GM12878 (cell line): ENCODE measurements around the gene PORCN.

ENCODE experiments used
- EZH2 ChIP-seq: IDR thresholded peaks from 2 replicates; pipeline ENCODE4 v1.6.1; 2012; ENCODE audit warnings: low read depth, mild to moderate bottlenecking, control low read depth, inconsistent platforms, low read length, borderline replicate concordance; ENCODE audit not compliant: control insufficient read depth
- NFXL1 ChIP-seq: fragments of 450-650 bp; IDR thresholded peaks from 2 replicates; pipeline ENCODE4 v1.6.1; 2017; ENCODE audit warnings: antibody characterized with exemption, mild to moderate bottlenecking, borderline replicate concordance
- POLR2AphosphoS5 ChIP-seq: IDR thresholded peaks from 2 replicates; pipeline ENCODE4 v1.6.1; 2011; ENCODE audit warnings: mild to moderate bottlenecking, low read length, inconsistent platforms
- TCF12 ChIP-seq: IDR thresholded peaks from 2 replicates; pipeline ENCODE4 v1.6.1; 2011; ENCODE audit warnings: low read depth, mild to moderate bottlenecking, low read length
- TF ChIP-seq, protein P1 (sequence below): IDR thresholded peaks from 2 replicates; pipeline ENCODE4 v1.6.1; 2012; ENCODE audit warnings: mild to moderate bottlenecking, low read depth, low read length
- TF ChIP-seq, protein P2 (sequence below), 3 experiments: IDR thresholded peaks in 2 of 3; conservative IDR thresholded peaks in 1 of 3; 2 replicates each; pipeline ENCODE4 v1.5.1; 2011; ENCODE audit warnings: low read depth in 3 of 3, low read length in 3 of 3, mild to moderate bottlenecking in 3 of 3, control low read depth in 2 of 3, moderate library complexity in 2 of 3, inconsistent platforms in 1 of 3, mixed read lengths in 1 of 3; ENCODE audit not compliant: control insufficient read depth in 2 of 3, insufficient read depth in 1 of 3; ENCODE audit errors: extremely low read depth in 1 of 3

DNA sequence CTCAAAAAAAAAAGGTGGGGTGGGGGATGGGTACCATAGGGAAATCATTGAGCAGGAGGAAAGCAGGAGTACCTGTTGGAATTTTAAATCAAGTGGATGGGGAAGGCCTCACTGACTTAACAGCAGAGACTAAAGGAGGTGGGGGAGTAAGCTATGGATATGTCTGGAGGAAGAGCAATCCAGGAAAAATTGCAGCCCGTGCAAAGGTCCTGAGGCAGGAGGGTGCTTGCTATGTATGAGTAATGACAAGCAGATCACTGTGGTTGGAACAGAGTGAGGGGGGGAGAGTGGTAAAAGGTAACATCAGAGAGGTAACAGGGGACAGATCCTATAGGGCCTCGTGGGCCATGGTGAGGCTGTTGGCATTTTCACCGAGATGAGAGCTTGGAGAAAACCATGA lies 28.6 kb upstream of the PORCN start:
- TF ChIP-seq TCF12: no peak
- TF ChIP-seq EZH2: no peak
- TF ChIP-seq, protein P1, sequence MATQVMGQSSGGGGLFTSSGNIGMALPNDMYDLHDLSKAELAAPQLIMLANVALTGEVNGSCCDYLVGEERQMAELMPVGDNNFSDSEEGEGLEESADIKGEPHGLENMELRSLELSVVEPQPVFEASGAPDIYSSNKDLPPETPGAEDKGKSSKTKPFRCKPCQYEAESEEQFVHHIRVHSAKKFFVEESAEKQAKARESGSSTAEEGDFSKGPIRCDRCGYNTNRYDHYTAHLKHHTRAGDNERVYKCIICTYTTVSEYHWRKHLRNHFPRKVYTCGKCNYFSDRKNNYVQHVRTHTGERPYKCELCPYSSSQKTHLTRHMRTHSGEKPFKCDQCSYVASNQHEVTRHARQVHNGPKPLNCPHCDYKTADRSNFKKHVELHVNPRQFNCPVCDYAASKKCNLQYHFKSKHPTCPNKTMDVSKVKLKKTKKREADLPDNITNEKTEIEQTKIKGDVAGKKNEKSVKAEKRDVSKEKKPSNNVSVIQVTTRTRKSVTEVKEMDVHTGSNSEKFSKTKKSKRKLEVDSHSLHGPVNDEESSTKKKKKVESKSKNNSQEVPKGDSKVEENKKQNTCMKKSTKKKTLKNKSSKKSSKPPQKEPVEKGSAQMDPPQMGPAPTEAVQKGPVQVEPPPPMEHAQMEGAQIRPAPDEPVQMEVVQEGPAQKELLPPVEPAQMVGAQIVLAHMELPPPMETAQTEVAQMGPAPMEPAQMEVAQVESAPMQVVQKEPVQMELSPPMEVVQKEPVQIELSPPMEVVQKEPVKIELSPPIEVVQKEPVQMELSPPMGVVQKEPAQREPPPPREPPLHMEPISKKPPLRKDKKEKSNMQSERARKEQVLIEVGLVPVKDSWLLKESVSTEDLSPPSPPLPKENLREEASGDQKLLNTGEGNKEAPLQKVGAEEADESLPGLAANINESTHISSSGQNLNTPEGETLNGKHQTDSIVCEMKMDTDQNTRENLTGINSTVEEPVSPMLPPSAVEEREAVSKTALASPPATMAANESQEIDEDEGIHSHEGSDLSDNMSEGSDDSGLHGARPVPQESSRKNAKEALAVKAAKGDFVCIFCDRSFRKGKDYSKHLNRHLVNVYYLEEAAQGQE: no peak
- TF ChIP-seq, protein P2, sequence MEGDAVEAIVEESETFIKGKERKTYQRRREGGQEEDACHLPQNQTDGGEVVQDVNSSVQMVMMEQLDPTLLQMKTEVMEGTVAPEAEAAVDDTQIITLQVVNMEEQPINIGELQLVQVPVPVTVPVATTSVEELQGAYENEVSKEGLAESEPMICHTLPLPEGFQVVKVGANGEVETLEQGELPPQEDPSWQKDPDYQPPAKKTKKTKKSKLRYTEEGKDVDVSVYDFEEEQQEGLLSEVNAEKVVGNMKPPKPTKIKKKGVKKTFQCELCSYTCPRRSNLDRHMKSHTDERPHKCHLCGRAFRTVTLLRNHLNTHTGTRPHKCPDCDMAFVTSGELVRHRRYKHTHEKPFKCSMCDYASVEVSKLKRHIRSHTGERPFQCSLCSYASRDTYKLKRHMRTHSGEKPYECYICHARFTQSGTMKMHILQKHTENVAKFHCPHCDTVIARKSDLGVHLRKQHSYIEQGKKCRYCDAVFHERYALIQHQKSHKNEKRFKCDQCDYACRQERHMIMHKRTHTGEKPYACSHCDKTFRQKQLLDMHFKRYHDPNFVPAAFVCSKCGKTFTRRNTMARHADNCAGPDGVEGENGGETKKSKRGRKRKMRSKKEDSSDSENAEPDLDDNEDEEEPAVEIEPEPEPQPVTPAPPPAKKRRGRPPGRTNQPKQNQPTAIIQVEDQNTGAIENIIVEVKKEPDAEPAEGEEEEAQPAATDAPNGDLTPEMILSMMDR (IDR thresholded peaks at IDR 0.05 in 2 of 3, conservative IDR thresholded peaks at IDR 0.05 in 1 of 3; ENCODE audit: control insufficient read depth in 2 of 3, extremely low read depth in 1 of 3, insufficient read depth in 1 of 3, low read depth in 3 of 3, low read length in 3 of 3): no peak
- TF ChIP-seq NFXL1: no peak
- no peak for TF ChIP-seq POLR2AphosphoS5
